ENCODE results near the gene IFNAR2. TPM values are rescaled to one million over a fixed set of nuclear protein-coding genes. Genes with fewer than 3 reads are reported as not detected.

The IFNAR2 gene
- polyA plus RNA-seq, 1 of the 3 experiments (the other 2 are of a cell fraction): 10.4 TPM

DNA sequence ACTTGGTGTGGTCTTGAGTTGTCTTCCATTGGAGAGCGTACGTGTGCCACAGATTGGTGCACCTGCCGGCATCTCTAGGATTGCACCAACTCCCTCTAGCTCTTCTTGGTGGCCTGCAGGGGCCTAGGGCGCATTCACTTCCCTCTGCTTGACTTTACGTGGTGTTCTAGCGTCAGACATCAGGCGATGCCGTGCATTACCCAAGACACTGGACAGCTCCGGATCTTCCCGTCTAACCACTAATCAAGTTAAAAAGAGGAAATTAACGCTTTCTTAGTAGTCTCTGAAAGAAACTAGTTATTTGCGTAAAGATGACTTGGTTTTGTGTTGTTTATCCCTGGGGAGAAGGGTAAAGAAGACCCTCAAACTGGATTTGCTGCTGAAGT lies 35.9 kb downstream of the IFNAR2 start:
- DNase-seq: no peak
- no peaks in the 10 kb centered on the region for H3K9me3 ChIP-seq
- H3K9ac ChIP-seq: peak overlapping the region; percentile 79; the same call in 1 of the 2 replicates
- H3K4me2 ChIP-seq: peak overlapping the region; percentile 86
- WGBS (ENCODE audit: low lambda C conversion rate): 46% methylated on average over 11 of the region's 12 CpGs
- H3K9me2 ChIP-seq: no peaks in the 10 kb centered on the region
- H3K4me3 ChIP-seq (ENCODE audit: low read depth in 2 of 2, low read length in 1 of 2): peak overlapping the region; percentile 73 to 96
- H3F3A ChIP-seq (replicated peaks; ENCODE audit: insufficient read depth): no peaks in the 10 kb centered on the region
- no peaks in the 10 kb centered on the region for H4K20me1 ChIP-seq (ENCODE audit: insufficient read depth)
- no peaks in the 10 kb centered on the region for H3K27me3 ChIP-seq (ENCODE audit: insufficient read depth)
- TF ChIP-seq RAD21 (IDR thresholded peaks at IDR 0.05; ENCODE audit: low read length) (no peak), GATA2 (CRISPR knock-in tag; IDR thresholded peaks at IDR 0.05) (no peak), NFIC (IDR thresholded peaks at IDR 0.05; ENCODE audit: borderline replicate concordance) (no peak)
- TF ChIP-seq, protein P1, sequence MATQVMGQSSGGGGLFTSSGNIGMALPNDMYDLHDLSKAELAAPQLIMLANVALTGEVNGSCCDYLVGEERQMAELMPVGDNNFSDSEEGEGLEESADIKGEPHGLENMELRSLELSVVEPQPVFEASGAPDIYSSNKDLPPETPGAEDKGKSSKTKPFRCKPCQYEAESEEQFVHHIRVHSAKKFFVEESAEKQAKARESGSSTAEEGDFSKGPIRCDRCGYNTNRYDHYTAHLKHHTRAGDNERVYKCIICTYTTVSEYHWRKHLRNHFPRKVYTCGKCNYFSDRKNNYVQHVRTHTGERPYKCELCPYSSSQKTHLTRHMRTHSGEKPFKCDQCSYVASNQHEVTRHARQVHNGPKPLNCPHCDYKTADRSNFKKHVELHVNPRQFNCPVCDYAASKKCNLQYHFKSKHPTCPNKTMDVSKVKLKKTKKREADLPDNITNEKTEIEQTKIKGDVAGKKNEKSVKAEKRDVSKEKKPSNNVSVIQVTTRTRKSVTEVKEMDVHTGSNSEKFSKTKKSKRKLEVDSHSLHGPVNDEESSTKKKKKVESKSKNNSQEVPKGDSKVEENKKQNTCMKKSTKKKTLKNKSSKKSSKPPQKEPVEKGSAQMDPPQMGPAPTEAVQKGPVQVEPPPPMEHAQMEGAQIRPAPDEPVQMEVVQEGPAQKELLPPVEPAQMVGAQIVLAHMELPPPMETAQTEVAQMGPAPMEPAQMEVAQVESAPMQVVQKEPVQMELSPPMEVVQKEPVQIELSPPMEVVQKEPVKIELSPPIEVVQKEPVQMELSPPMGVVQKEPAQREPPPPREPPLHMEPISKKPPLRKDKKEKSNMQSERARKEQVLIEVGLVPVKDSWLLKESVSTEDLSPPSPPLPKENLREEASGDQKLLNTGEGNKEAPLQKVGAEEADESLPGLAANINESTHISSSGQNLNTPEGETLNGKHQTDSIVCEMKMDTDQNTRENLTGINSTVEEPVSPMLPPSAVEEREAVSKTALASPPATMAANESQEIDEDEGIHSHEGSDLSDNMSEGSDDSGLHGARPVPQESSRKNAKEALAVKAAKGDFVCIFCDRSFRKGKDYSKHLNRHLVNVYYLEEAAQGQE (IDR thresholded peaks at IDR 0.05; ENCODE audit: low read depth, low read length): peak; percentile 72; the same call in 1 of the 2 replicates
- peak overlapping the region; percentile 95 for H2AFZ ChIP-seq (ENCODE audit: low read depth)
- CTCF ChIA-PET: interaction anchor here (1.2 to 2.2 kb wide), 6 partner anchors 8 to 180 kb away, joined by 4 to 7 read pairs (median 5); partner anchors contain the start of gene IFNAR1
- H3K27ac ChIP-seq (ENCODE audit: low read depth in 2 of 2, low read length in 1 of 2): no peak overlapping the region
- peaks cover 0 to 17% of the 10 kb centered on the region in 2 experiments; a peak in 1 of 4 replicates for H3K4me1 ChIP-seq (ENCODE audit: control insufficient read depth in 1 of 2, insufficient read depth in 2 of 2, low read depth in 1 of 2, low read length in 1 of 2)
- POLR2A ChIA-PET: interaction anchor here (1.9 kb wide), 1 partner anchor 59 kb away, joined by 13 read pairs; the partner anchor contains the start of gene IFNAR1
- H3K36me3 ChIP-seq (replicated peaks in 1 of 2; ENCODE audit: control insufficient read depth in 1 of 2, insufficient read depth in 2 of 2, low read length in 1 of 2): peaks cover 0 to 6% of the 10 kb centered on the region in 2 experiments
- H3K79me2 ChIP-seq (ENCODE audit: insufficient read depth): no peaks in the 10 kb centered on the region

DNA sequence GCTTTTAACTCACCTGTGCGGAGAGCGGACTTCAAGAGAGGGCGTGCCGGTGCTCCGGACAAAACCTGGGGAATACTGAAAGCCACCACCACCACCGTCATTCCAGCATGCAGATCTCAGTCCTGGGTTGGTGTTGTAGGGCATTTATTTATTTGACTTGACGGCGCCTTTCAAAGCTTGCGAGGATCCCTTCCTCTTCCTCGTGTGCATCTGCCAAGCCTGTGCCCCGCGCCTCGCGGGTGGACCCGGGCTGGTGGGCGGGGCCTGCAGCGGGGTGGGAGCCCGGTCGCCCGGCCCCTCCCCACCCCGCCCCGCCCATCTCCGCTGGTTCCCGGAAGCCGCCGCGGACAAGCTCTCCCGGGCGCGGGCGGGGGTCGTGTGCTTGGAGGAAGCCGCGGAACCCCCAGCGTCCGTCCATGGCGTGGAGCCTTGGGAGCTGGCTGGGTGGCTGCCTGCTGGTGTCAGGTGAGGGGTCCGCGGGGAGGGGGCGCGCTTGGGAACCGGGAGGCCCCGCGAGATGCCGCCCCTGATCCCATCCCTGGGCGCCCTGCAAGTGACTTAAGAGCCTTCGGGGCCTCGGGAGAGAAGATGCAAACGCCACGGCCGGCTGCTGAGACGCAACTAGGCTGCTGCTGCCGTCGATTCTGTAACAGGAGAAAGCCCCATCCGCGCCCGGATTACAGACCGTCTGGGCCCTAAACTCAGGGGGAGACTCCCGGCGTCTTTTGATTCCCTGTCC lies 36.5 kb downstream of the IFNAR2 start, which contains the start of gene IL10RB:
TSS of gene IL10RB (plus strand) at position 318 of the 739 bp plus-strand sequence. CDS start at position 417, 99 bp downstream.
- H4K20me1 ChIP-seq (ENCODE audit: insufficient read depth): no peaks in the 10 kb centered on the region
- H3K27me3 ChIP-seq (ENCODE audit: insufficient read depth): no peaks in the 10 kb centered on the region
- H3K4me3 ChIP-seq (ENCODE audit: low read depth in 2 of 2, low read length in 1 of 2): peak within 1 kb of the TSS; percentile 73 to 96
- peak within 1 kb of the TSS; percentile 50 to 51; a peak in 2 of 4 replicates for H3K27ac ChIP-seq (ENCODE audit: low read depth in 2 of 2, low read length in 1 of 2)
- no peaks in the 10 kb centered on the region for H3K9me2 ChIP-seq
- no peaks in the 10 kb centered on the region for H3K9me3 ChIP-seq
- DNase-seq: peak; percentile 96
- CTCF ChIA-PET: interaction anchor here (1.2 to 2.2 kb wide), 6 partner anchors 9 to 179 kb away, joined by 4 to 7 read pairs (median 5); partner anchors contain the start of gene IFNAR1
- POLR2A ChIA-PET: interaction anchor here (1.9 kb wide), 1 partner anchor 59 kb away, joined by 13 read pairs; the partner anchor contains the start of gene IFNAR1
- peak; percentile 44; the same call in 1 of the 2 replicates for TF ChIP-seq MXI1 (IDR thresholded peaks at IDR 0.05; ENCODE audit: low read depth, low read length)
- peak; percentile 54; the same call in 1 of the 2 replicates for TF ChIP-seq POLR2AphosphoS5 (IDR thresholded peaks at IDR 0.05; ENCODE audit: low read depth, low read length)
- TF ChIP-seq GABPA (IDR thresholded peaks at IDR 0.05; ENCODE audit: low read depth): peak; percentile 19; the same call in 1 of the 2 replicates
- TF ChIP-seq TCF12 (IDR thresholded peaks at IDR 0.05): no peak
- peak; percentile 65 for TF ChIP-seq ELF1 (IDR thresholded peaks at IDR 0.05)
- peak within 1 kb of the TSS; percentile 86 for H3K4me2 ChIP-seq
- H3K36me3 ChIP-seq (replicated peaks in 1 of 2; ENCODE audit: control insufficient read depth in 1 of 2, insufficient read depth in 2 of 2, low read length in 1 of 2): peaks cover 4 to 6% of the 10 kb centered on the region in 2 experiments
- H3K79me2 ChIP-seq (ENCODE audit: insufficient read depth): no peaks in the 10 kb centered on the region
- H3K9ac ChIP-seq: peak within 1 kb of the TSS; percentile 79
- H2AFZ ChIP-seq (ENCODE audit: low read depth): peak within 1 kb of the TSS; percentile 95
- H3F3A ChIP-seq (replicated peaks; ENCODE audit: insufficient read depth): no peaks in the 10 kb centered on the region
- H3K4me1 ChIP-seq (ENCODE audit: control insufficient read depth in 1 of 2, insufficient read depth in 2 of 2, low read depth in 1 of 2, low read length in 1 of 2): peaks cover 0 to 17% of the 10 kb centered on the region in 2 experiments; a peak in 1 of 4 replicates
- WGBS (ENCODE audit: low lambda C conversion rate): 2% methylated on average over 33 of the region's 60 CpGs

Measured in SK-N-SH (cell line).